Adrenal gland (tissue), 12 donors: ENCODE results near the gene DEGS2. TPM values are rescaled to one million over a fixed set of nuclear protein-coding genes. Genes with fewer than 3 reads are reported as not detected.

Experiments used
- DNase-seq, 7 donors: peaks; one replicate each; pipeline ENCODE4 v3.0.0-alpha.2; 2019 to 2020
- H3K27ac ChIP-seq, 5 donors: fragments of 200-600 bp; sonication (generic) in 4 of 5; 1 replicate in 3 of 5; 2 replicates in 2 of 5; pipeline versions ENCODE4 v1.5.1 to v1.8.0; 2016 to 2020; ENCODE audit warnings: mild to moderate bottlenecking in 1 of 5
- H3K27me3 ChIP-seq: fragments of 200-600 bp; 2 replicates; pipeline ENCODE4 v1.8.0; 2021
- H3K36me3 ChIP-seq, 2 donors: fragments of 200-600 bp; replicated peaks in 1 of 2; 1 replicate in 1 of 2; 2 replicates in 1 of 2; pipeline versions ENCODE4 v1.5.1 to v1.8.0; 2018 to 2022
- H3K4me1 ChIP-seq, 2 donors: fragments of 200-600 bp; replicated peaks in 1 of 2; 1 replicate in 1 of 2; 2 replicates in 1 of 2; pipeline versions ENCODE4 v1.5.1 to v1.8.0; 2018 to 2021
- H3K4me3 ChIP-seq, 4 donors: fragments of 200-600 bp; sonication (generic) in 3 of 4; one replicate each; pipeline ENCODE4 v1.5.1; 2016 to 2018
- H3K9me3 ChIP-seq, 3 donors: fragments of 200-600 bp; sonication (generic) in 1 of 3; replicated peaks in 1 of 3; 1 replicate in 2 of 3; 2 replicates in 1 of 3; pipeline versions ENCODE4 v1.5.1 to v1.8.0; 2016 to 2021
- POLR2A ChIP-seq, 2 donors: fragments of 450-650 bp; IDR thresholded peaks; one replicate each; pipeline ENCODE4 v1.6.1; 2017; ENCODE audit warnings: antibody characterized with exemption in 2 of 2, mild to moderate bottlenecking in 2 of 2, moderate library complexity in 1 of 2
- WGBS, 4 donors: extraction: QIAGEN DNeasy Blood & Tissue Kit in 2 of 4; methylation state at CpG; one replicate each; pipeline versions ENCODE4 v1.1.5 to v1.1.7; 2013 to 2017; 5-methylcytosine and 5-hydroxymethylcytosine counted together
- intact Hi-C, 2 donors: fragments of 100-400 bp; cut with DNase I; formaldehyde crosslinking; loops; one replicate each; pipeline versions ENCODE4 v1.14.1 to v1.15.0; 2022 to 2023
- polyA plus RNA-seq, 3 donors: library from polyadenylated mRNA; stranded (reverse); fragments of 200-250 nt in 2 of 3; fragments of 350-450 nt in 1 of 3; fragmentation: Illumina TruSeq in 1 of 3; extraction: RNeasy Lipid Tissue Mini Kit (QIAGEN cat#74804) in 1 of 3; gene quantifications; one replicate each; pipeline ENCODE4 v1.2.3, GENCODE V29; 2013 to 2014
- total RNA-seq, 9 donors: library from RNA; depleted of rRNA in 4 of 9; stranded (reverse); fragments of >200 nt in 4 of 9; fragments of 120-200 nt in 1 of 9; fragmentation: NEBNext Ultra II Directional in 1 of 9; extraction: Animal tissue kit (Norgen Biotek cat#: 25700) in 1 of 9; gene quantifications; one replicate each; pipeline versions ENCODE4 v1.1.0 to v1.2.4, GENCODE V29; 2013 to 2023
- TF ChIP-seq, protein P1 (sequence below), 6 experiments: fragments of 450-650 bp in 4 of 6; fragments of 200-600 bp in 2 of 6; sonication (generic) in 1 of 6; IDR thresholded peaks; 1 replicate in 5 of 6; 2 replicates in 1 of 6; pipeline versions ENCODE4 v1.5.1 to v1.8.0; 2016 to 2021; ENCODE audit warnings: antibody characterized with exemption in 6 of 6, mild to moderate bottlenecking in 2 of 6, moderate library complexity in 1 of 6
- donor health status: healthy with polysubstance abuse.
- donor health status: Bipolar disorder and iron deficiency.
- donor health status: DM: yes; HTN: yes; CAD: no.
- donor health status: DM: no; HTN: no; CAD: no.
- donor health status: DM: no; HTN: no; CAD: no.
- donor health status: DM: yes; HTN: yes; CAD: no.

The DEGS2 gene
- total and polyA plus RNA-seq, 12 donors: 0.06 to 0.69 (median 0.24) TPM; not detected in 3

- H3K27me3 ChIP-seq: no peaks in the 10 kb centered on the region
- peaks cover 7 to 14% of the 10 kb centered on the region in 2 donors for H3K4me1 ChIP-seq
- H3K36me3 ChIP-seq: no peaks in the 10 kb centered on the region
- DNase-seq: no peak
- no peak for TF ChIP-seq POLR2A (IDR thresholded peaks at IDR 0.05)
- TF ChIP-seq, protein P1, sequence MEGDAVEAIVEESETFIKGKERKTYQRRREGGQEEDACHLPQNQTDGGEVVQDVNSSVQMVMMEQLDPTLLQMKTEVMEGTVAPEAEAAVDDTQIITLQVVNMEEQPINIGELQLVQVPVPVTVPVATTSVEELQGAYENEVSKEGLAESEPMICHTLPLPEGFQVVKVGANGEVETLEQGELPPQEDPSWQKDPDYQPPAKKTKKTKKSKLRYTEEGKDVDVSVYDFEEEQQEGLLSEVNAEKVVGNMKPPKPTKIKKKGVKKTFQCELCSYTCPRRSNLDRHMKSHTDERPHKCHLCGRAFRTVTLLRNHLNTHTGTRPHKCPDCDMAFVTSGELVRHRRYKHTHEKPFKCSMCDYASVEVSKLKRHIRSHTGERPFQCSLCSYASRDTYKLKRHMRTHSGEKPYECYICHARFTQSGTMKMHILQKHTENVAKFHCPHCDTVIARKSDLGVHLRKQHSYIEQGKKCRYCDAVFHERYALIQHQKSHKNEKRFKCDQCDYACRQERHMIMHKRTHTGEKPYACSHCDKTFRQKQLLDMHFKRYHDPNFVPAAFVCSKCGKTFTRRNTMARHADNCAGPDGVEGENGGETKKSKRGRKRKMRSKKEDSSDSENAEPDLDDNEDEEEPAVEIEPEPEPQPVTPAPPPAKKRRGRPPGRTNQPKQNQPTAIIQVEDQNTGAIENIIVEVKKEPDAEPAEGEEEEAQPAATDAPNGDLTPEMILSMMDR (IDR thresholded peaks at IDR 0.05): no peak
- H3K4me3 ChIP-seq: no peak overlapping the region
- H3K27ac ChIP-seq: no peak overlapping the region
- H3K9me3 ChIP-seq: no peaks in the 10 kb centered on the region
- intact Hi-C loops: no loop called here
- 88 to 95% (median 91%) methylated on average over 4 of the region's 4 CpGs for whole genome bisulfite sequencing, 4 donors
Observed at GRCh38 chr14:100203146-100203545, 43.7 kb upstream of the DEGS2 start.

DNA sequence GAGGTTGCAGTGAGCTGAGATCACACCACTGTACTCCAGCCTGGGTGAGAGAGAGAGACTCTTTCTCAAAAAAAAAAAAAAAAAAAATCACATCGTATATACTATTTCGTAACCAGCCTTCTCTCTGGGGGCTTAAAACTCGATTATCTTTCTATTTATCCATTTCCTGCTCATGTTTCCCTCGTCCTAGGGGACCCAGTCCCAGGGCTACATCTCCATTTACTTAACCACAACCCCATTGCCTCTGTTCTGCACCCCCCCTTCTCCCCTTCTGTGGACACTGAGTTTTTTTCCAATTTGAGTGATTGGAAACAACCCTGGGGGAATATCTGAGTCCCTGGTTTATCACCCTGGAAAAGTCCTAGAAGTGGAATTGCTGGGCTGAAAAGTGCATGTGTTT is 43.3 kb upstream of the DEGS2 start:
- intact Hi-C loops: no loop called here
- no peak overlapping the region for H3K4me3 ChIP-seq

DNA sequence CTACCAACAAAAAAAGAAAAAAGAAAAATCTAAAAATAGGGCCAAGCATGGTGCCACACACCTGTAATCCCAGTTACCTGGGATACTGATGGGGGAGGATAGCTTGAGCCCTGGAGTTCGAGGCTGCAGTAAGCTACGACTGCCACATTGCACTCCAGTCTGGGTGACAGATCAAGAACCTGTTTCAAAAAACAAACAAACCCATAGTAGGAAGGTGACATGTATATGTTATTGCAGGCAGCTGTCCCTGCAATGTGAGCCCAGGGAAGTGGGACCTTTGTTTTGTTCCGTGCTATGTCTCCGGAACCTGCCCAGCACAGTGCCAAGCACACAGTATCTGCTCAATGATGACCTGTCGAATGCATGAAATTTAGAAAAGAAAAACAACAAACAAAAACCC is 42.3 kb upstream of the DEGS2 start:
- Histone ChIP-seq H3K27me3 (no peaks in the 10 kb centered on the region), H3K36me3 (no peaks in the 10 kb centered on the region), H3K4me3 (no peak overlapping the region), H3K9me3 (no peaks in the 10 kb centered on the region), H3K4me1 (peaks cover 7 to 14% of the 10 kb centered on the region in 2 donors), H3K27ac (no peak overlapping the region)
- intact Hi-C loops: no loop called here
- no peak for TF ChIP-seq POLR2A (IDR thresholded peaks at IDR 0.05)
- TF ChIP-seq, protein P1 (IDR thresholded peaks at IDR 0.05): no peak
- WGBS, 4 donors: 91 to 93% (median 91%) methylated on average over 5 of the region's 5 CpGs
- DNase-seq: no peak

More for the DNA sequence above, 43.3 kb upstream of the DEGS2 start:
- 57 to 66% (median 61%) methylated on average over 4 of the region's 4 CpGs for WGBS, 4 donors
- H3K36me3 ChIP-seq: no peaks in the 10 kb centered on the region
- H3K4me1 ChIP-seq: peaks cover 7 to 14% of the 10 kb centered on the region in 2 donors
- H3K27ac ChIP-seq: no peak overlapping the region
- H3K27me3 ChIP-seq: no peaks in the 10 kb centered on the region
- DNase-seq: no peak
- TF ChIP-seq POLR2A (IDR thresholded peaks at IDR 0.05): no peak
- TF ChIP-seq, protein P1 (IDR thresholded peaks at IDR 0.05): no peak
- no peaks in the 10 kb centered on the region for H3K9me3 ChIP-seq

- intact Hi-C loops: no loop called here
- 80 to 93% (median 85%) methylated on average over 3 of the region's 3 CpGs for WGBS, 4 donors
- Histone ChIP-seq H3K4me1 (peaks cover 7 to 14% of the 10 kb centered on the region in 2 donors), H3K9me3 (no peaks in the 10 kb centered on the region), H3K27me3 (no peaks in the 10 kb centered on the region), H3K4me3 (no peak overlapping the region), H3K36me3 (no peaks in the 10 kb centered on the region), H3K27ac (no peak overlapping the region)
- no peak for TF ChIP-seq POLR2A (IDR thresholded peaks at IDR 0.05)
- TF ChIP-seq, protein P1 (IDR thresholded peaks at IDR 0.05): no peak
- DNase-seq: no peak
Observed at GRCh38 chr14:100200311-100200710, 40.9 kb upstream of the DEGS2 start.
